ENCODE results near the gene TOX3. TPM values are rescaled to one million over a fixed set of nuclear protein-coding genes. Genes with fewer than 3 reads are reported as not detected.

The TOX3 gene
- total and polyA plus RNA-seq, 2 of the 13 experiments (the other 11 are each of a cell fraction or from before 2014, with no cell fraction given): 14.5 to 98.6 TPM

DNA sequence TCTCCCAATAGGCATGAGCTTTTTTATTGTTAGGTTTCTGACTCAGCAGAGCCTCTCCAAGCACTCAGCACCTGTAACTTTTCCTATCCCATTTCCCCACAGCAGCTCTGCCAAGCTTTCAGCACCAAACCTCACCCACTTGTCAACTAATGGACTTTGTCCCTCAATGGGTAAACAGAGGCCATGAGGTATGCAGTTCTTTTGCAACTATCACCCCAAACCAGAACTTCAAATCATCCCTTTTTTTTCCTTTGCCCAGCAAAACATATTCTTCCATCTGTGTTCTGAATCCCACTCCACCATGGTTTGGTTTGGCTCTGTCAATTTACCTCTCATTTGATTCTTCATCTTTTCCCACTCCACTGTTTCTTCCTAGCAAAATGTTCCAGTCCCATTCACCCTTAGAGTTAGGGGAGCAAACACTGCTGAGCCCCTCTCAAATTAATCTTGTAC is 58.1 kb downstream of the TOX3 start (continued):
- TF ChIP-seq, protein P1, sequence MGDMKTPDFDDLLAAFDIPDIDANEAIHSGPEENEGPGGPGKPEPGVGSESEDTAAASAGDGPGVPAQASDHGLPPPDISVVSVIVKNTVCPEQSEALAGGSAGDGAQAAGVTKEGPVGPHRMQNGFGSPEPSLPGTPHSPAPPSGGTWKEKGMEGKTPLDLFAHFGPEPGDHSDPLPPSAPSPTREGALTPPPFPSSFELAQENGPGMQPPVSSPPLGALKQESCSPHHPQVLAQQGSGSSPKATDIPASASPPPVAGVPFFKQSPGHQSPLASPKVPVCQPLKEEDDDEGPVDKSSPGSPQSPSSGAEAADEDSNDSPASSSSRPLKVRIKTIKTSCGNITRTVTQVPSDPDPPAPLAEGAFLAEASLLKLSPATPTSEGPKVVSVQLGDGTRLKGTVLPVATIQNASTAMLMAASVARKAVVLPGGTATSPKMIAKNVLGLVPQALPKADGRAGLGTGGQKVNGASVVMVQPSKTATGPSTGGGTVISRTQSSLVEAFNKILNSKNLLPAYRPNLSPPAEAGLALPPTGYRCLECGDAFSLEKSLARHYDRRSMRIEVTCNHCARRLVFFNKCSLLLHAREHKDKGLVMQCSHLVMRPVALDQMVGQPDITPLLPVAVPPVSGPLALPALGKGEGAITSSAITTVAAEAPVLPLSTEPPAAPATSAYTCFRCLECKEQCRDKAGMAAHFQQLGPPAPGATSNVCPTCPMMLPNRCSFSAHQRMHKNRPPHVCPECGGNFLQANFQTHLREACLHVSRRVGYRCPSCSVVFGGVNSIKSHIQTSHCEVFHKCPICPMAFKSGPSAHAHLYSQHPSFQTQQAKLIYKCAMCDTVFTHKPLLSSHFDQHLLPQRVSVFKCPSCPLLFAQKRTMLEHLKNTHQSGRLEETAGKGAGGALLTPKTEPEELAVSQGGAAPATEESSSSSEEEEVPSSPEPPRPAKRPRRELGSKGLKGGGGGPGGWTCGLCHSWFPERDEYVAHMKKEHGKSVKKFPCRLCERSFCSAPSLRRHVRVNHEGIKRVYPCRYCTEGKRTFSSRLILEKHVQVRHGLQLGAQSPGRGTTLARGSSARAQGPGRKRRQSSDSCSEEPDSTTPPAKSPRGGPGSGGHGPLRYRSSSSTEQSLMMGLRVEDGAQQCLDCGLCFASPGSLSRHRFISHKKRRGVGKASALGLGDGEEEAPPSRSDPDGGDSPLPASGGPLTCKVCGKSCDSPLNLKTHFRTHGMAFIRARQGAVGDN (CRISPR knock-in tag; IDR thresholded peaks at IDR 0.05): no peak
- TF ChIP-seq, protein P2, sequence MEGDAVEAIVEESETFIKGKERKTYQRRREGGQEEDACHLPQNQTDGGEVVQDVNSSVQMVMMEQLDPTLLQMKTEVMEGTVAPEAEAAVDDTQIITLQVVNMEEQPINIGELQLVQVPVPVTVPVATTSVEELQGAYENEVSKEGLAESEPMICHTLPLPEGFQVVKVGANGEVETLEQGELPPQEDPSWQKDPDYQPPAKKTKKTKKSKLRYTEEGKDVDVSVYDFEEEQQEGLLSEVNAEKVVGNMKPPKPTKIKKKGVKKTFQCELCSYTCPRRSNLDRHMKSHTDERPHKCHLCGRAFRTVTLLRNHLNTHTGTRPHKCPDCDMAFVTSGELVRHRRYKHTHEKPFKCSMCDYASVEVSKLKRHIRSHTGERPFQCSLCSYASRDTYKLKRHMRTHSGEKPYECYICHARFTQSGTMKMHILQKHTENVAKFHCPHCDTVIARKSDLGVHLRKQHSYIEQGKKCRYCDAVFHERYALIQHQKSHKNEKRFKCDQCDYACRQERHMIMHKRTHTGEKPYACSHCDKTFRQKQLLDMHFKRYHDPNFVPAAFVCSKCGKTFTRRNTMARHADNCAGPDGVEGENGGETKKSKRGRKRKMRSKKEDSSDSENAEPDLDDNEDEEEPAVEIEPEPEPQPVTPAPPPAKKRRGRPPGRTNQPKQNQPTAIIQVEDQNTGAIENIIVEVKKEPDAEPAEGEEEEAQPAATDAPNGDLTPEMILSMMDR (CRISPR knock-in tag; IDR thresholded peaks at IDR 0.05): no peak
- TF ChIP-seq ZNF652 (CRISPR knock-in tag; IDR thresholded peaks at IDR 0.05; ENCODE audit: borderline replicate concordance, low read depth): peak; percentile 40; the same call in 1 of the 2 replicates
- peak; percentile 91 for TF ChIP-seq IRF2 (CRISPR knock-in tag; IDR thresholded peaks at IDR 0.05)
- TF ChIP-seq SALL2 (CRISPR knock-in tag; IDR thresholded peaks at IDR 0.05): no peak; the same call in 1 of the 2 replicates
- peak; percentile 38 for TF ChIP-seq ASH2L (IDR thresholded peaks at IDR 0.05; ENCODE audit: insufficient read length, low read depth, low read length)
- TF ChIP-seq ZNF337 (CRISPR knock-in tag; IDR thresholded peaks at IDR 0.05; ENCODE audit: borderline replicate concordance, low read depth): no peak
- TF ChIP-seq, protein P3, sequence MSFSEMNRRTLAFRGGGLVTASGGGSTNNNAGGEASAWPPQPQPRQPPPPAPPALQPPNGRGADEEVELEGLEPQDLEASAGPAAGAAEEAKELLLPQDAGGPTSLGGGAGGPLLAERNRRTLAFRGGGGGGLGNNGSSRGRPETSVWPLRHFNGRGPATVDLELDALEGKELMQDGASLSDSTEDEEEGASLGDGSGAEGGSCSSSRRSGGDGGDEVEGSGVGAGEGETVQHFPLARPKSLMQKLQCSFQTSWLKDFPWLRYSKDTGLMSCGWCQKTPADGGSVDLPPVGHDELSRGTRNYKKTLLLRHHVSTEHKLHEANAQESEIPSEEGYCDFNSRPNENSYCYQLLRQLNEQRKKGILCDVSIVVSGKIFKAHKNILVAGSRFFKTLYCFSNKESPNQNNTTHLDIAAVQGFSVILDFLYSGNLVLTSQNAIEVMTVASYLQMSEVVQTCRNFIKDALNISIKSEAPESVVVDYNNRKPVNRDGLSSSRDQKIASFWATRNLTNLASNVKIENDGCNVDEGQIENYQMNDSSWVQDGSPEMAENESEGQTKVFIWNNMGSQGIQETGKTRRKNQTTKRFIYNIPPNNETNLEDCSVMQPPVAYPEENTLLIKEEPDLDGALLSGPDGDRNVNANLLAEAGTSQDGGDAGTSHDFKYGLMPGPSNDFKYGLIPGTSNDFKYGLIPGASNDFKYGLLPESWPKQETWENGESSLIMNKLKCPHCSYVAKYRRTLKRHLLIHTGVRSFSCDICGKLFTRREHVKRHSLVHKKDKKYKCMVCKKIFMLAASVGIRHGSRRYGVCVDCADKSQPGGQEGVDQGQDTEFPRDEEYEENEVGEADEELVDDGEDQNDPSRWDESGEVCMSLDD (CRISPR knock-in tag; IDR thresholded peaks at IDR 0.05; ENCODE audit: borderline replicate concordance): peak; percentile 95; the same call in 1 of the 2 replicates
- TF ChIP-seq NCOR1 (IDR thresholded peaks at IDR 0.05; ENCODE audit: borderline replicate concordance, low read length): peak; percentile 79; the same call in 1 of the 2 replicates
- TF ChIP-seq ZSCAN9 (CRISPR knock-in tag; IDR thresholded peaks at IDR 0.05; ENCODE audit: borderline replicate concordance): peak; percentile 91; the same call in 1 of the 2 replicates
- peak; percentile 58; the same call in 1 of the 2 replicates for TF ChIP-seq SIX1 (CRISPR knock-in tag; IDR thresholded peaks at IDR 0.05; ENCODE audit: borderline replicate concordance)
- TF ChIP-seq ZBTB7A (CRISPR knock-in tag; IDR thresholded peaks at IDR 0.05): peak; percentile 35; the same call in 1 of the 2 replicates
- TF ChIP-seq SATB2 (CRISPR knock-in tag; IDR thresholded peaks at IDR 0.05): no peak
- TF ChIP-seq, protein P4, sequence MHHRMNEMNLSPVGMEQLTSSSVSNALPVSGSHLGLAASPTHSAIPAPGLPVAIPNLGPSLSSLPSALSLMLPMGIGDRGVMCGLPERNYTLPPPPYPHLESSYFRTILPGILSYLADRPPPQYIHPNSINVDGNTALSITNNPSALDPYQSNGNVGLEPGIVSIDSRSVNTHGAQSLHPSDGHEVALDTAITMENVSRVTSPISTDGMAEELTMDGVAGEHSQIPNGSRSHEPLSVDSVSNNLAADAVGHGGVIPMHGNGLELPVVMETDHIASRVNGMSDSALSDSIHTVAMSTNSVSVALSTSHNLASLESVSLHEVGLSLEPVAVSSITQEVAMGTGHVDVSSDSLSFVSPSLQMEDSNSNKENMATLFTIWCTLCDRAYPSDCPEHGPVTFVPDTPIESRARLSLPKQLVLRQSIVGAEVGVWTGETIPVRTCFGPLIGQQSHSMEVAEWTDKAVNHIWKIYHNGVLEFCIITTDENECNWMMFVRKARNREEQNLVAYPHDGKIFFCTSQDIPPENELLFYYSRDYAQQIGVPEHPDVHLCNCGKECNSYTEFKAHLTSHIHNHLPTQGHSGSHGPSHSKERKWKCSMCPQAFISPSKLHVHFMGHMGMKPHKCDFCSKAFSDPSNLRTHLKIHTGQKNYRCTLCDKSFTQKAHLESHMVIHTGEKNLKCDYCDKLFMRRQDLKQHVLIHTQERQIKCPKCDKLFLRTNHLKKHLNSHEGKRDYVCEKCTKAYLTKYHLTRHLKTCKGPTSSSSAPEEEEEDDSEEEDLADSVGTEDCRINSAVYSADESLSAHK (CRISPR knock-in tag; IDR thresholded peaks at IDR 0.05; ENCODE audit: borderline replicate concordance): no peak
- peak; percentile 72; the same call in 1 of the 2 replicates for TF ChIP-seq ZBTB7B (CRISPR knock-in tag; IDR thresholded peaks at IDR 0.05)
- TF ChIP-seq ZNF446 (CRISPR knock-in tag; IDR thresholded peaks at IDR 0.05): no peak
- TF ChIP-seq ZNF713 (CRISPR knock-in tag; IDR thresholded peaks at IDR 0.05): no peak
- TF ChIP-seq RFX3 (CRISPR knock-in tag; IDR thresholded peaks at IDR 0.05): no peak
- TF ChIP-seq ZBTB8A (CRISPR knock-in tag; IDR thresholded peaks at IDR 0.05; ENCODE audit: borderline replicate concordance, low read depth): no peak
